ENCODE measurements around the gene RASSF5. TPM values are rescaled to one million over a fixed set of nuclear protein-coding genes. Genes with fewer than 3 reads are reported as not detected.

Gene RASSF5
- total and polyA plus RNA-seq, 10 of the 15 experiments (the other 5 are each of a cell fraction or from before 2014, with no cell fraction given) = 14.0 to 89.6 (median 68.9) TPM

GRCh38 chr1:206590025-206590758 is 82.9 kb downstream of the RASSF5 start (continued):
- TF ChIP-seq, protein P1, sequence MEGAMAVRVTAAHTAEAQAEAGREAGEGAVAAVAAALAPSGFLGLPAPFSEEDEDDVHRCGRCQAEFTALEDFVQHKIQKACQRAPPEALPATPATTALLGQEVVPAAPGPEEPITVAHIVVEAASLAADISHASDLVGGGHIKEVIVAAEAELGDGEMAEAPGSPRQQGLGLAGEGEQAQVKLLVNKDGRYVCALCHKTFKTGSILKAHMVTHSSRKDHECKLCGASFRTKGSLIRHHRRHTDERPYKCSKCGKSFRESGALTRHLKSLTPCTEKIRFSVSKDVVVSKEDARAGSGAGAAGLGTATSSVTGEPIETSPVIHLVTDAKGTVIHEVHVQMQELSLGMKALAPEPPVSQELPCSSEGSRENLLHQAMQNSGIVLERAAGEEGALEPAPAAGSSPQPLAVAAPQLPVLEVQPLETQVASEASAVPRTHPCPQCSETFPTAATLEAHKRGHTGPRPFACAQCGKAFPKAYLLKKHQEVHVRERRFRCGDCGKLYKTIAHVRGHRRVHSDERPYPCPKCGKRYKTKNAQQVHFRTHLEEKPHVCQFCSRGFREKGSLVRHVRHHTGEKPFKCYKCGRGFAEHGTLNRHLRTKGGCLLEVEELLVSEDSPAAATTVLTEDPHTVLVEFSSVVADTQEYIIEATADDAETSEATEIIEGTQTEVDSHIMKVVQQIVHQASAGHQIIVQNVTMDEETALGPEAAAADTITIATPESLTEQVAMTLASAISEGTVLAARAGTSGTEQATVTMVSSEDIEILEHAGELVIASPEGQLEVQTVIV (IDR thresholded peaks at IDR 0.05; ENCODE audit: borderline replicate concordance, partially characterized antibody) = no peak
- peak; percentile 86 for TF ChIP-seq BCL3 (IDR thresholded peaks at IDR 0.05; ENCODE audit: borderline replicate concordance, insufficient read depth, low read depth, low read length, poor library complexity, severe bottlenecking)
- no peak for TF ChIP-seq NFXL1 (IDR thresholded peaks at IDR 0.05; ENCODE audit: borderline replicate concordance)
- 0 out of 2 replicates have a peak, but pooled peaks have one; percentile 23 for TF ChIP-seq IKZF1 (conservative IDR thresholded peaks at IDR 0.05)
- no peak for TF ChIP-seq NFYA (IDR thresholded peaks at IDR 0.05; ENCODE audit: borderline replicate concordance, low read depth, low read length)
- no peak for TF ChIP-seq SREBF1 (IDR thresholded peaks at IDR 0.05; ENCODE audit: low read length)
- TF ChIP-seq, protein P2, sequence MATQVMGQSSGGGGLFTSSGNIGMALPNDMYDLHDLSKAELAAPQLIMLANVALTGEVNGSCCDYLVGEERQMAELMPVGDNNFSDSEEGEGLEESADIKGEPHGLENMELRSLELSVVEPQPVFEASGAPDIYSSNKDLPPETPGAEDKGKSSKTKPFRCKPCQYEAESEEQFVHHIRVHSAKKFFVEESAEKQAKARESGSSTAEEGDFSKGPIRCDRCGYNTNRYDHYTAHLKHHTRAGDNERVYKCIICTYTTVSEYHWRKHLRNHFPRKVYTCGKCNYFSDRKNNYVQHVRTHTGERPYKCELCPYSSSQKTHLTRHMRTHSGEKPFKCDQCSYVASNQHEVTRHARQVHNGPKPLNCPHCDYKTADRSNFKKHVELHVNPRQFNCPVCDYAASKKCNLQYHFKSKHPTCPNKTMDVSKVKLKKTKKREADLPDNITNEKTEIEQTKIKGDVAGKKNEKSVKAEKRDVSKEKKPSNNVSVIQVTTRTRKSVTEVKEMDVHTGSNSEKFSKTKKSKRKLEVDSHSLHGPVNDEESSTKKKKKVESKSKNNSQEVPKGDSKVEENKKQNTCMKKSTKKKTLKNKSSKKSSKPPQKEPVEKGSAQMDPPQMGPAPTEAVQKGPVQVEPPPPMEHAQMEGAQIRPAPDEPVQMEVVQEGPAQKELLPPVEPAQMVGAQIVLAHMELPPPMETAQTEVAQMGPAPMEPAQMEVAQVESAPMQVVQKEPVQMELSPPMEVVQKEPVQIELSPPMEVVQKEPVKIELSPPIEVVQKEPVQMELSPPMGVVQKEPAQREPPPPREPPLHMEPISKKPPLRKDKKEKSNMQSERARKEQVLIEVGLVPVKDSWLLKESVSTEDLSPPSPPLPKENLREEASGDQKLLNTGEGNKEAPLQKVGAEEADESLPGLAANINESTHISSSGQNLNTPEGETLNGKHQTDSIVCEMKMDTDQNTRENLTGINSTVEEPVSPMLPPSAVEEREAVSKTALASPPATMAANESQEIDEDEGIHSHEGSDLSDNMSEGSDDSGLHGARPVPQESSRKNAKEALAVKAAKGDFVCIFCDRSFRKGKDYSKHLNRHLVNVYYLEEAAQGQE (IDR thresholded peaks at IDR 0.05; ENCODE audit: low read depth, low read length) = no peak
- 0 out of 2 replicates have a peak, but pooled peaks have one; percentile 26 for TF ChIP-seq RAD21 (IDR thresholded peaks at IDR 0.05; ENCODE audit: insufficient read depth, low read depth, low read length)
- TF ChIP-seq EED (IDR thresholded peaks at IDR 0.05; ENCODE audit: low read depth) = 0 out of 2 replicates have a peak, but pooled peaks have one; percentile 26
- TF ChIP-seq RB1 (IDR thresholded peaks at IDR 0.05; ENCODE audit: borderline replicate concordance) = no peak
- peak; percentile 24; the same call in 1 of the 2 replicates for TF ChIP-seq SMC3 (IDR thresholded peaks at IDR 0.05; ENCODE audit: borderline replicate concordance, low read length)
- peak; percentile 53; the same call in 1 of the 2 replicates for TF ChIP-seq ATF2 (IDR thresholded peaks at IDR 0.05; ENCODE audit: low read length)
- TF ChIP-seq SMARCA5 (IDR thresholded peaks at IDR 0.05) = no peak
- no peak for TF ChIP-seq PRDM15 (CRISPR knock-in tag; IDR thresholded peaks at IDR 0.05)
- TF ChIP-seq IRF4 (IDR thresholded peaks at IDR 0.05; ENCODE audit: low read depth, low read length) = no peak
- TF ChIP-seq ZNF384 (IDR thresholded peaks at IDR 0.05; ENCODE audit: borderline replicate concordance, low read depth, low read length) = no peak
